GM10248 (cell line): ENCODE measurements around the gene YOD1.

Experiments
- CTCF ChIA-PET: fragments of 300-600 bp; sonication (Branson Sonifier 250); formaldehyde crosslinking; extraction: SDS; loops from one replicate; lab custom pipeline; 2021; ENCODE audit warnings: antibody characterized with exemption; lab: Yijun Ruan, JAX
- POLR2A ChIA-PET: fragments of 350-650 bp; sonication (Branson Sonifier 250); formaldehyde crosslinking; extraction: SDS; loops from one replicate; lab custom pipeline; 2020; ENCODE audit warnings: antibody characterized with exemption; lab: Yijun Ruan, JAX
- DNase-seq: peaks from one replicate; pipeline ENCODE4 v3.0.0; 2012; ENCODE audit errors: extremely low spot score
- CTCF ChIP-seq: IDR thresholded peaks from 2 replicates; pipeline ENCODE4 v1.5.1; 2012; ENCODE audit warnings: mild to moderate bottlenecking, low read depth; ENCODE audit errors: extremely low read depth, missing control alignments, control extremely low read depth

Gene YOD1

GRCh38 chr1:207031632-207032264 lies 19.3 kb downstream of the YOD1 start:
- ChIA-PET CTCF (interaction anchor here (0.9 to 6.1 kb wide), 5 partner anchors 15 to 166 kb away, joined by 3 to 25 read pairs (median 4); partner anchors contain the start of gene IL20), POLR2A (interaction anchor here (0.5 kb wide), 1 partner anchor 11 kb away, joined by 4 read pairs; no protein-coding TSS in a partner anchor)
- DNase-seq: no peak
- TF ChIP-seq CTCF: no peak

GRCh38 chr1:207031016-207031415 lies 20.0 kb downstream of the YOD1 start:
- DNase-seq: no peak
- TF ChIP-seq CTCF: no peak
- CTCF ChIA-PET: interaction anchor here (1.1 to 6.1 kb wide), 3 partner anchors 16 to 166 kb away, joined by 3 to 25 read pairs (median 4); partner anchors contain the start of gene IL20
- POLR2A ChIA-PET: no interaction called here

- DNase-seq: no peak
- ChIA-PET POLR2A (interaction anchor here (0.6 kb wide), 1 partner anchor 20 kb away, joined by 3 read pairs; no protein-coding TSS in a partner anchor), CTCF (interaction anchor here (1.0 to 6.1 kb wide), 4 partner anchors 16 to 25 kb away, joined by 3 to 25 read pairs (median 8); no protein-coding TSS in a partner anchor)
- no peak for TF ChIP-seq CTCF
Measured at GRCh38 chr1:207030522-207031009, 20.4 kb downstream of the YOD1 start.

GRCh38 chr1:207029701-207030521 lies 21.1 kb downstream of the YOD1 start:
- POLR2A ChIA-PET: interaction anchor here (0.6 kb wide), 1 partner anchor 19 kb away, joined by 3 read pairs; no protein-coding TSS in a partner anchor
- DNase-seq: no peak
- CTCF ChIA-PET: interaction anchor here (0.9 to 6.1 kb wide), 8 partner anchors 10 to 60 kb away, joined by 3 to 25 read pairs (median 3); partner anchors contain the start of gene FCAMR
- TF ChIP-seq CTCF: no peak

GRCh38 chr1:207028884-207029650 lies 21.9 kb downstream of the YOD1 start:
- CTCF ChIA-PET: interaction anchor here (0.9 to 6.1 kb wide), 8 partner anchors 9 to 670 kb away, joined by 3 to 25 read pairs (median 3); partner anchors contain the start of gene FCAMR
- POLR2A ChIA-PET: no interaction called here
- DNase-seq: no peak
- no peak for TF ChIP-seq CTCF

- TF ChIP-seq CTCF: no peak
- DNase-seq: no peak
- ChIA-PET CTCF (interaction anchor here (1.0 to 4.2 kb wide), 4 partner anchors 22 to 671 kb away, joined by 3 to 12 read pairs (median 4); no protein-coding TSS in a partner anchor), POLR2A (no interaction called here)
Measured at GRCh38 chr1:207027921-207028320, 23.1 kb downstream of the YOD1 start.
